ENCODE results near the gene CUL3. TPM values are rescaled to one million over a fixed set of nuclear protein-coding genes. Genes with fewer than 3 reads are reported as not detected.

CUL3 gene
- total and polyA plus RNA-seq, 2 experiments from 2014 or later: 86.0 to 125 TPM

DNA sequence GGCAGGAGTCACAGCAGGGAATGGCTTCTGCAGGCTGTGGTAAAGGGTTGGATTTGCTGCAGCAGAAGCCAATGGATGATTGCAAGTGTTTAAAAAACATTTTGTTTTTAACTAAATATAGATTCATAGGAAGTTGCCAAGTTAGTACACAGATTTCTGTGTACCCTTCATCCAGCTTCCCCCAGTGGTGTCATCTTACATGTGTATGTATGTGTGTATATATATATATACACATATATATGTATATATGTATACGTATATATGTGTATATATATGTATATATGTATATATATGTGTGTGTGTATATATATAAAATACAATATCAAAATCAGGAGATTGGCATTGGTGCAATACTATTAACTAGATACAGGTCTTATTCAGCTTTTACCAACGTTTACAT, 164.1 kb downstream of the CUL3 start:
- DNase-seq (ENCODE audit: low spot score) (no peak), ATAC-seq (no peak)
- H3K4me1 ChIP-seq (ENCODE audit: insufficient read depth): peaks cover 8% of the 10 kb centered on the region; the same call in 1 of the 2 replicates
- H3K4me1 Mint-ChIP-seq: peaks cover 12% of the 10 kb centered on the region
- TF ChIP-seq POLR2AphosphoS5 (IDR thresholded peaks at IDR 0.05; ENCODE audit: low read depth) (no peak), ZNF114 (CRISPR knock-in tag; IDR thresholded peaks at IDR 0.05) (no peak), EZH2phosphoT487 (IDR thresholded peaks at IDR 0.05; ENCODE audit: unreplicated experiment) (no peak), NANOG (IDR thresholded peaks at IDR 0.05; ENCODE audit: borderline replicate concordance) (no peak), STAT1 (IDR thresholded peaks at IDR 0.05; ENCODE audit: unreplicated experiment) (no peak), ZNF331 (CRISPR knock-in tag; IDR thresholded peaks at IDR 0.05; ENCODE audit: low read depth) (no peak), JUNB (IDR thresholded peaks at IDR 0.05; ENCODE audit: unreplicated experiment) (no peak), EZH2 (IDR thresholded peaks at IDR 0.05; ENCODE audit: low read depth, unreplicated experiment) (no peak), CREB1 (CRISPR knock-in tag; IDR thresholded peaks at IDR 0.05; ENCODE audit: low read depth) (no peak)
- TF ChIP-seq, protein P1, sequence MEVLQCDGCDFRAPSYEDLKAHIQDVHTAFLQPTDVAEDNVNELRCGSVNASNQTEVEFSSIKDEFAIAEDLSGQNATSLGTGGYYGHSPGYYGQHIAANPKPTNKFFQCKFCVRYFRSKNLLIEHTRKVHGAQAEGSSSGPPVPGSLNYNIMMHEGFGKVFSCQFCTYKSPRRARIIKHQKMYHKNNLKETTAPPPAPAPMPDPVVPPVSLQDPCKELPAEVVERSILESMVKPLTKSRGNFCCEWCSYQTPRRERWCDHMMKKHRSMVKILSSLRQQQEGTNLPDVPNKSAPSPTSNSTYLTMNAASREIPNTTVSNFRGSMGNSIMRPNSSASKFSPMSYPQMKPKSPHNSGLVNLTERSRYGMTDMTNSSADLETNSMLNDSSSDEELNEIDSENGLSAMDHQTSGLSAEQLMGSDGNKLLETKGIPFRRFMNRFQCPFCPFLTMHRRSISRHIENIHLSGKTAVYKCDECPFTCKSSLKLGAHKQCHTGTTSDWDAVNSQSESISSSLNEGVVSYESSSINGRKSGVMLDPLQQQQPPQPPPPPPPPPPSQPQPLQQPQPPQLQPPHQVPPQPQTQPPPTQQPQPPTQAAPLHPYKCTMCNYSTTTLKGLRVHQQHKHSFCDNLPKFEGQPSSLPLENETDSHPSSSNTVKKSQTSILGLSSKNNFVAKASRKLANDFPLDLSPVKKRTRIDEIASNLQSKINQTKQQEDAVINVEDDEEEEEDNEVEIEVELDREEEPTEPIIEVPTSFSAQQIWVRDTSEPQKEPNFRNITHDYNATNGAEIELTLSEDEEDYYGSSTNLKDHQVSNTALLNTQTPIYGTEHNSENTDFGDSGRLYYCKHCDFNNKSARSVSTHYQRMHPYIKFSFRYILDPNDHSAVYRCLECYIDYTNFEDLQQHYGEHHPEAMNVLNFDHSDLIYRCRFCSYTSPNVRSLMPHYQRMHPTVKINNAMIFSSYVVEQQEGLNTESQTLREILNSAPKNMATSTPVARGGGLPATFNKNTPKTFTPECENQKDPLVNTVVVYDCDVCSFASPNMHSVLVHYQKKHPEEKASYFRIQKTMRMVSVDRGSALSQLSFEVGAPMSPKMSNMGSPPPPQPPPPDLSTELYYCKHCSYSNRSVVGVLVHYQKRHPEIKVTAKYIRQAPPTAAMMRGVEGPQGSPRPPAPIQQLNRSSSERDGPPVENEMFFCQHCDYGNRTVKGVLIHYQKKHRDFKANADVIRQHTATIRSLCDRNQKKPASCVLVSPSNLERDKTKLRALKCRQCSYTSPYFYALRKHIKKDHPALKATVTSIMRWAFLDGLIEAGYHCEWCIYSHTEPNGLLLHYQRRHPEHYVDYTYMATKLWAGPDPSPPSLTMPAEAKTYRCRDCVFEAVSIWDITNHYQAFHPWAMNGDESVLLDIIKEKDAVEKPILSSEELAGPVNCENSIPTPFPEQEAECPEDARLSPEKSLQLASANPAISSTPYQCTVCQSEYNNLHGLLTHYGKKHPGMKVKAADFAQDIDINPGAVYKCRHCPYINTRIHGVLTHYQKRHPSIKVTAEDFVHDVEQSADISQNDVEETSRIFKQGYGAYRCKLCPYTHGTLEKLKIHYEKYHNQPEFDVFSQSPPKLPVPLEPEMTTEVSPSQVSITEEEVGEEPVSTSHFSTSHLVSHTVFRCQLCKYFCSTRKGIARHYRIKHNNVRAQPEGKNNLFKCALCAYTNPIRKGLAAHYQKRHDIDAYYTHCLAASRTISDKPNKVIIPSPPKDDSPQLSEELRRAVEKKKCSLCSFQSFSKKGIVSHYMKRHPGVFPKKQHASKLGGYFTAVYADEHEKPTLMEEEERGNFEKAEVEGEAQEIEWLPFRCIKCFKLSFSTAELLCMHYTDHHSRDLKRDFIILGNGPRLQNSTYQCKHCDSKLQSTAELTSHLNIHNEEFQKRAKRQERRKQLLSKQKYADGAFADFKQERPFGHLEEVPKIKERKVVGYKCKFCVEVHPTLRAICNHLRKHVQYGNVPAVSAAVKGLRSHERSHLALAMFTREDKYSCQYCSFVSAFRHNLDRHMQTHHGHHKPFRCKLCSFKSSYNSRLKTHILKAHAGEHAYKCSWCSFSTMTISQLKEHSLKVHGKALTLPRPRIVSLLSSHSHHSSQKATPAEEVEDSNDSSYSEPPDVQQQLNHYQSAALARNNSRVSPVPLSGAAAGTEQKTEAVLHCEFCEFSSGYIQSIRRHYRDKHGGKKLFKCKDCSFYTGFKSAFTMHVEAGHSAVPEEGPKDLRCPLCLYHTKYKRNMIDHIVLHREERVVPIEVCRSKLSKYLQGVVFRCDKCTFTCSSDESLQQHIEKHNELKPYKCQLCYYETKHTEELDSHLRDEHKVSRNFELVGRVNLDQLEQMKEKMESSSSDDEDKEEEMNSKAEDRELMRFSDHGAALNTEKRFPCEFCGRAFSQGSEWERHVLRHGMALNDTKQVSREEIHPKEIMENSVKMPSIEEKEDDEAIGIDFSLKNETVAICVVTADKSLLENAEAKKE (CRISPR knock-in tag; IDR thresholded peaks at IDR 0.05): no peak
- TF ChIP-seq, protein P2, sequence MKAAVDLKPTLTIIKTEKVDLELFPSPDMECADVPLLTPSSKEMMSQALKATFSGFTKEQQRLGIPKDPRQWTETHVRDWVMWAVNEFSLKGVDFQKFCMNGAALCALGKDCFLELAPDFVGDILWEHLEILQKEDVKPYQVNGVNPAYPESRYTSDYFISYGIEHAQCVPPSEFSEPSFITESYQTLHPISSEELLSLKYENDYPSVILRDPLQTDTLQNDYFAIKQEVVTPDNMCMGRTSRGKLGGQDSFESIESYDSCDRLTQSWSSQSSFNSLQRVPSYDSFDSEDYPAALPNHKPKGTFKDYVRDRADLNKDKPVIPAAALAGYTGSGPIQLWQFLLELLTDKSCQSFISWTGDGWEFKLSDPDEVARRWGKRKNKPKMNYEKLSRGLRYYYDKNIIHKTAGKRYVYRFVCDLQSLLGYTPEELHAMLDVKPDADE (IDR thresholded peaks at IDR 0.05): no peak
- TF ChIP-seq, protein P3, sequence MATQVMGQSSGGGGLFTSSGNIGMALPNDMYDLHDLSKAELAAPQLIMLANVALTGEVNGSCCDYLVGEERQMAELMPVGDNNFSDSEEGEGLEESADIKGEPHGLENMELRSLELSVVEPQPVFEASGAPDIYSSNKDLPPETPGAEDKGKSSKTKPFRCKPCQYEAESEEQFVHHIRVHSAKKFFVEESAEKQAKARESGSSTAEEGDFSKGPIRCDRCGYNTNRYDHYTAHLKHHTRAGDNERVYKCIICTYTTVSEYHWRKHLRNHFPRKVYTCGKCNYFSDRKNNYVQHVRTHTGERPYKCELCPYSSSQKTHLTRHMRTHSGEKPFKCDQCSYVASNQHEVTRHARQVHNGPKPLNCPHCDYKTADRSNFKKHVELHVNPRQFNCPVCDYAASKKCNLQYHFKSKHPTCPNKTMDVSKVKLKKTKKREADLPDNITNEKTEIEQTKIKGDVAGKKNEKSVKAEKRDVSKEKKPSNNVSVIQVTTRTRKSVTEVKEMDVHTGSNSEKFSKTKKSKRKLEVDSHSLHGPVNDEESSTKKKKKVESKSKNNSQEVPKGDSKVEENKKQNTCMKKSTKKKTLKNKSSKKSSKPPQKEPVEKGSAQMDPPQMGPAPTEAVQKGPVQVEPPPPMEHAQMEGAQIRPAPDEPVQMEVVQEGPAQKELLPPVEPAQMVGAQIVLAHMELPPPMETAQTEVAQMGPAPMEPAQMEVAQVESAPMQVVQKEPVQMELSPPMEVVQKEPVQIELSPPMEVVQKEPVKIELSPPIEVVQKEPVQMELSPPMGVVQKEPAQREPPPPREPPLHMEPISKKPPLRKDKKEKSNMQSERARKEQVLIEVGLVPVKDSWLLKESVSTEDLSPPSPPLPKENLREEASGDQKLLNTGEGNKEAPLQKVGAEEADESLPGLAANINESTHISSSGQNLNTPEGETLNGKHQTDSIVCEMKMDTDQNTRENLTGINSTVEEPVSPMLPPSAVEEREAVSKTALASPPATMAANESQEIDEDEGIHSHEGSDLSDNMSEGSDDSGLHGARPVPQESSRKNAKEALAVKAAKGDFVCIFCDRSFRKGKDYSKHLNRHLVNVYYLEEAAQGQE (IDR thresholded peaks at IDR 0.05; ENCODE audit: unreplicated experiment): no peak
- TF ChIP-seq, protein P4, sequence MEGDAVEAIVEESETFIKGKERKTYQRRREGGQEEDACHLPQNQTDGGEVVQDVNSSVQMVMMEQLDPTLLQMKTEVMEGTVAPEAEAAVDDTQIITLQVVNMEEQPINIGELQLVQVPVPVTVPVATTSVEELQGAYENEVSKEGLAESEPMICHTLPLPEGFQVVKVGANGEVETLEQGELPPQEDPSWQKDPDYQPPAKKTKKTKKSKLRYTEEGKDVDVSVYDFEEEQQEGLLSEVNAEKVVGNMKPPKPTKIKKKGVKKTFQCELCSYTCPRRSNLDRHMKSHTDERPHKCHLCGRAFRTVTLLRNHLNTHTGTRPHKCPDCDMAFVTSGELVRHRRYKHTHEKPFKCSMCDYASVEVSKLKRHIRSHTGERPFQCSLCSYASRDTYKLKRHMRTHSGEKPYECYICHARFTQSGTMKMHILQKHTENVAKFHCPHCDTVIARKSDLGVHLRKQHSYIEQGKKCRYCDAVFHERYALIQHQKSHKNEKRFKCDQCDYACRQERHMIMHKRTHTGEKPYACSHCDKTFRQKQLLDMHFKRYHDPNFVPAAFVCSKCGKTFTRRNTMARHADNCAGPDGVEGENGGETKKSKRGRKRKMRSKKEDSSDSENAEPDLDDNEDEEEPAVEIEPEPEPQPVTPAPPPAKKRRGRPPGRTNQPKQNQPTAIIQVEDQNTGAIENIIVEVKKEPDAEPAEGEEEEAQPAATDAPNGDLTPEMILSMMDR (conservative IDR thresholded peaks at IDR 0.05; ENCODE audit: low read depth in 2 of 2): no peak
- no peaks in the 10 kb centered on the region for H4K20me1 ChIP-seq (replicated peaks; ENCODE audit: insufficient read depth)
- peaks cover 14% of the 10 kb centered on the region; the same call in 1 of the 2 replicates for H3K9me2 ChIP-seq (ENCODE audit: insufficient read depth)
- peaks cover 12% of the 10 kb centered on the region; the same call in 1 of the 2 replicates for H3K79me2 ChIP-seq (replicated peaks; ENCODE audit: insufficient read depth)
- peaks cover 25% of the 10 kb centered on the region for H3K36me3 Mint-ChIP-seq (ENCODE audit: low read depth)
- no peak overlapping the region for H3K4me3 Mint-ChIP-seq
- H3K27me3 ChIP-seq (ENCODE audit: insufficient read depth): no peaks in the 10 kb centered on the region
- H2AFZ ChIP-seq: no peak overlapping the region
- H3K4me3 ChIP-seq: no peak overlapping the region
- H3K27me3 Mint-ChIP-seq (ENCODE audit: insufficient read depth, low read depth, poor library complexity): no peaks in the 10 kb centered on the region
- no peak overlapping the region for H3K27ac ChIP-seq (ENCODE audit: low read depth)
- 0 out of 2 replicates have a peak, but pooled peaks cover under 1% of the 10 kb centered on the region for H3K36me3 ChIP-seq (ENCODE audit: insufficient read depth)
- H3K4me2 ChIP-seq: no peak overlapping the region
- peaks cover 8% of the 10 kb centered on the region for H3K9me3 Mint-ChIP-seq
- H3K27ac Mint-ChIP-seq: no peak overlapping the region
- H3F3A ChIP-seq (replicated peaks; ENCODE audit: low read depth): no peaks in the 10 kb centered on the region

Measured in GM23338 (cell line).